Peyer's patch (tissue), 4 donors: ENCODE measurements around the gene TPRG1L. TPM values are rescaled to one million over a fixed set of nuclear protein-coding genes. Genes with fewer than 3 reads are reported as not detected.

Experiments used
- DNase-seq, 3 donors: peaks; one replicate each; pipeline ENCODE4 v3.0.0-alpha.2; 2017 to 2019
- H3K27ac ChIP-seq, 4 donors: fragments of 200-600 bp; sonication (generic); one replicate each; pipeline ENCODE4 v1.5.1; 2016 to 2019
- H3K27me3 ChIP-seq, 2 donors: fragments of 200-600 bp; sonication (generic); one replicate each; pipeline ENCODE4 v1.5.1; 2019
- H3K36me3 ChIP-seq, 3 donors: fragments of 200-600 bp; sonication (generic); one replicate each; pipeline ENCODE4 v1.5.1; 2016 to 2019
- H3K4me1 ChIP-seq, 4 donors: fragments of 200-600 bp; sonication (generic); one replicate each; pipeline ENCODE4 v1.5.1; 2016 to 2019
- H3K4me3 ChIP-seq, 4 donors: fragments of 200-600 bp; sonication (generic); 1 replicate in 3 of 4; 2 replicates in 1 of 4; pipeline ENCODE4 v1.5.1; 2016 to 2019; ENCODE audit warnings: mild to moderate bottlenecking in 1 of 4
- H3K9me3 ChIP-seq, 4 donors: fragments of 200-600 bp; sonication (generic); one replicate each; pipeline ENCODE4 v1.5.1; 2016 to 2019; ENCODE audit warnings: mild to moderate bottlenecking in 1 of 4
- CTCF ChIP-seq, 6 experiments: fragments of 450-650 bp in 4 of 6; fragments of 200-600 bp in 2 of 6; sonication (generic) in 1 of 6; IDR thresholded peaks; one replicate each; pipeline ENCODE4 v1.5.1; 2017 to 2019; ENCODE audit warnings: antibody characterized with exemption in 6 of 6, mild to moderate bottlenecking in 3 of 6, moderate library complexity in 1 of 6
- POLR2A ChIP-seq, 2 donors: fragments of 450-650 bp; IDR thresholded peaks; one replicate each; pipeline ENCODE4 v1.5.1; 2017; ENCODE audit warnings: antibody characterized with exemption in 2 of 2, mild to moderate bottlenecking in 2 of 2, moderate library complexity in 2 of 2
- total RNA-seq, 4 donors: library from RNA; depleted of rRNA; stranded (reverse); fragments of >200 nt; gene quantifications; one replicate each; pipeline ENCODE4 v1.1.0, GENCODE V29; 2016

The TPRG1L gene
- total RNA-seq, 4 donors from 2014 or later: 16.5 to 93.9 (median 71.3) TPM

GRCh38 chr1:3614755-3615742 lies 9.8 kb upstream of the TPRG1L start:
- no peaks in the 10 kb centered on the region for H3K9me3 ChIP-seq
- no peak for DNase-seq
- no peaks in the 10 kb centered on the region for H3K27me3 ChIP-seq
- H3K36me3 ChIP-seq: no peaks in the 10 kb centered on the region
- H3K4me1 ChIP-seq: peaks cover 5 to 20% (median 17%) of the 10 kb centered on the region in 4 donors
- TF ChIP-seq POLR2A (IDR thresholded peaks at IDR 0.05): no peak
- peak in 5 of 6 experiments; percentile 28 to 48 (median 46) for TF ChIP-seq CTCF (IDR thresholded peaks at IDR 0.05)
- no peak overlapping the region for H3K4me3 ChIP-seq
- H3K27ac ChIP-seq: no peak overlapping the region

- no peaks in the 10 kb centered on the region for H3K9me3 ChIP-seq
- no peaks in the 10 kb centered on the region for H3K27me3 ChIP-seq
- H3K27ac ChIP-seq: no peak overlapping the region
- no peak overlapping the region for H3K4me3 ChIP-seq
- H3K4me1 ChIP-seq: peaks cover 0 to 10% (median 2%) of the 10 kb centered on the region in 4 donors
- TF ChIP-seq POLR2A (IDR thresholded peaks at IDR 0.05): no peak
- no peak for TF ChIP-seq CTCF (IDR thresholded peaks at IDR 0.05)
- no peak for DNase-seq
- H3K36me3 ChIP-seq: no peaks in the 10 kb centered on the region
These were observed 8.0 kb upstream of the TPRG1L start for GRCh38 chr1:3616861-3617260.

GRCh38 chr1:3617806-3618345 lies 6.9 kb upstream of the TPRG1L start:
- Histone ChIP-seq H3K4me3 (no peak overlapping the region), H3K27me3 (no peaks in the 10 kb centered on the region), H3K9me3 (no peaks in the 10 kb centered on the region), H3K4me1 (peaks cover 0 to 15% (median 0%) of the 10 kb centered on the region in 4 donors), H3K36me3 (no peaks in the 10 kb centered on the region), H3K27ac (no peak overlapping the region)
- no peak for DNase-seq
- no peak for TF ChIP-seq CTCF (IDR thresholded peaks at IDR 0.05)

GRCh38 chr1:3618531-3618880 lies 6.3 kb upstream of the TPRG1L start:
- Histone ChIP-seq H3K9me3 (no peaks in the 10 kb centered on the region), H3K36me3 (no peaks in the 10 kb centered on the region), H3K27ac (no peak overlapping the region), H3K4me1 (peaks cover 0 to 21% (median 2%) of the 10 kb centered on the region in 4 donors), H3K27me3 (no peaks in the 10 kb centered on the region), H3K4me3 (no peak overlapping the region)
- DNase-seq: no peak
- TF ChIP-seq CTCF (IDR thresholded peaks at IDR 0.05) (no peak), POLR2A (IDR thresholded peaks at IDR 0.05) (no peak)

- Histone ChIP-seq H3K27ac (no peak overlapping the region), H3K27me3 (no peaks in the 10 kb centered on the region), H3K36me3 (no peaks in the 10 kb centered on the region), H3K9me3 (no peaks in the 10 kb centered on the region), H3K4me3 (no peak overlapping the region), H3K4me1 (peaks cover 0 to 26% (median 5%) of the 10 kb centered on the region in 4 donors)
- peak; percentile 75 to 84 (median 80) for TF ChIP-seq CTCF (IDR thresholded peaks at IDR 0.05)
- TF ChIP-seq POLR2A (IDR thresholded peaks at IDR 0.05): no peak
- DNase-seq: peak; percentile 65 to 92 (median 78)
These were observed 5.7 kb upstream of the TPRG1L start for GRCh38 chr1:3618881-3619671.
